GM18907 (cell line): ENCODE data around the gene GTPBP1.

Experiments
- ATAC-seq: cut with Tn5 transposase; IDR thresholded peaks from one replicate; pipeline ENCODE4 v1.9.1; 2021; ENCODE audit warnings: mild to moderate bottlenecking, moderate library complexity; ENCODE audit not compliant: unreplicated experiment

GTPBP1 gene

DNA sequence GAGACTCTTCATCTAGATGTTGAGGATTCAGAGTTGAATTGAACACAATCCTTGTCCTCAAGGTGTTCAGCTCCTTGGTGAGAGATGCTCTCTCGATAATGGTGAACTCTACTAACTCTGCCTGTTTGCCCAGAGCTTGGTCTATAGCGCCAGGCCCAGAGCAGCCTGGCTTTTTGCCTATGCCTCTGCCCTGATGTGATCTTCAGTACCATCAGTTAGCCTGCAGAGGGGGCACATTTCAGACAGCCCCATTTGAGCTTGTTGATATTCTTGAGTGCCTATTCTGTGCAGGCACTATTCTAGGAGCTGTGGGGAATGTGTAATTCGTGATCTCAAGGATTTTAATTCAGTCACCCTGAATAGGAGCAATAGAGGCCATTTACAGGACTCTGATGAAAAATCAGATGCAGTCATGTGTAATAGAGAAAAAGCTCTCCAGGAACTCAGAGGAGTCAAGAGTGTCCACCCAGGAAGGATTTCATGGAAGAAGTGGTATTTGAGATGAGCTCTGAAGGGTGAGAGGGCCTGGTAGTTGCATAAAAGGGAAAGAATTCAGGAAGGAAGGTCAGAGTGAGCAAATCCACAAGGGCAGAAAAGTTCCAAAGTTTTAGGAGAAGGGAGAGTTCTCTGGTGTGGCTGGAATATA is 19.3 kb downstream of the GTPBP1 start:
- ATAC-seq: no peak

DNA sequence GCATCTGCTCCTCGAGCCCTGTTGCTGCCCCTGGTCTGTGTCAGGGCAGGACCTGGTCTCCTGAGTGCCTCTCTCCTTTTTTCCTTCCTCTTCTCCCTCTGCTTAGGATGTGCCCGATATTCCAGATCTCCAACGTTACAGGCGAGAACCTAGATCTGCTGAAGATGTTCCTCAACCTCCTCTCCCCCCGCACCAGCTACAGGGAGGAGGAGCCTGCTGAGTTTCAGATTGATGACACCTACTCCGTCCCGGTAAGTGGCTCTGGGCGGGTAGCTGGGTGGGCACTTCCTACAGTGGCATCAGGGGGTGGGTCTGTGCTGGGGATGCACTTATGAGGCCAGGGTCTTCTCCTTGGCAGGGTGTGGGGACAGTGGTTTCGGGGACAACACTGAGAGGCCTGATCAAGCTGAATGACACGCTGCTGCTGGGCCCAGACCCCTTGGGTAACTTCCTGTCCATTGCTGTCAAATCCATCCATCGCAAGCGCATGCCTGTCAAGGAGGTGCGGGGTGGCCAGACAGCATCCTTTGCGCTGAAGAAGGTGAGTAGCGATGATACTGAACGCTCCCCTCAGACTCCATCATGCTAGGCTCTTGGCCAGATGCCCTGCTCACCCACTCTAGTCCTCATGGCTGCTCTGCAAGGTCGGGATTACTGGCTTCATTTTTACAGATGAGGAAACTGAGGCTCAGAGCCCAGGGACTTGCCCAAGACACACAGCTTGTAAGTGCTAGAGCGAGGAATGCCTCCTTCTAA is 20.3 kb downstream of the GTPBP1 start:
- no peak for ATAC-seq

GRCh38 chr22:38727123-38727522 is 21.4 kb downstream of the GTPBP1 start:
- no peak for ATAC-seq

- no peak for ATAC-seq
Observed at GRCh38 chr22:38727530-38728451, 22.0 kb downstream of the GTPBP1 start.

GRCh38 chr22:38728871-38729796 is 23.4 kb downstream of the GTPBP1 start:
- ATAC-seq: no peak

DNA sequence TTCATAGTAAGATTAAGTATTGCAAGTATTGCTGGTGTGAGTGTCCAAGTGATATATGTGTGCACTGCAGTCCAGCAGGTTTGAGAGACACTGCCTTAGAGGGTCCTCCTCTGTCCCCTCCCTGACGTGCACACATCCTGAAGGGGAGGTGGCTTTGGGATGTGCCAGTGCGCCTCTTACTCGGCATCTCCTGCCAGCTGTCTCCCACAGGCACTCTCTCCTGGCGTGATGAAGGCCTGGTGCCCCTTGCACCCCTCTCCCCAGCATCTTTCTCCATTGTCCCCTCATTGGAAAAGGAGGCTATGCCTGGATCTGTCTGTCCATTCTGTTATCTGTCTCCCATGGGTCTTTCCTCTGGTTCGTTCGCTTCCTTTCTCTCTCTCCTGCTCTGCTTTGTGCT is 24.2 kb downstream of the GTPBP1 start:
- no peak for ATAC-seq

- ATAC-seq: no peak
Observed at GRCh38 chr22:38730411-38730871, 24.7 kb downstream of the GTPBP1 start.

- ATAC-seq: no peak
Observed at GRCh38 chr22:38731703-38732161, 26.0 kb downstream of the GTPBP1 start.

- ATAC-seq: no peak
Observed at GRCh38 chr22:38732251-38732815, 26.6 kb downstream of the GTPBP1 start.

GRCh38 chr22:38733329-38733723 is 27.6 kb downstream of the GTPBP1 start:
- no peak for ATAC-seq

DNA sequence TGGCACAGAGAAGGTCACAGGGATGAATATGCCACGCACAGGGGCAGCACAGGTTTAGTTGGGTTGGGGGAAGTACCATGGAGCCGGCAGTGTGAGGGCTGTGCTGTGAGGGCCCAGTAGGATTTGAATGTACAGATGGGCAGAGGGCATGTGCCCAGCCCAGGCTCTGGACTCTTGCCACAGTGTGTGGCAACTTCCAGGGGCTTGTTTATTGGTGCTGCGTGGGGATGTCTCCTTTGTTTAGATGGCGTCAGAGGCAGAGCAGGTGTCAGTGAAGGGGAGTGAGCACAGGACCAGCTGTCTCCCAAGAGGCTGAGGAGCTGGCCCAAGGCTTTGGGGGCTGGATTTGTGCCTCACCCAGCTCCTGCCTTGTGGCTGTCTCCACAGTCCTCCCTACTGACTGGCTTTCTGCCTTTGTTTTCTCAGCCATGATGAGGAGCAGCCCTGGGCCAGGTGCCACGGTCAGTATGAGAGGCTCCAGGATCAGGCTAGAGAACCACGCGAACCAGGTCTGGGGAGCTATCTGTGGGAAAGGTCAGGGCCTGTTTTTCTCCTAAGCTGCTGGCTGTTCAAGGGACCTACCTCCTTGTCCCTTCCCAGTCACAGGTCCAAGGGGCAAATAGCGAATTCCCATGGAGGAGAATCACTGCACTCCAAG is 28.1 kb downstream of the GTPBP1 start:
- ATAC-seq: no peak

GRCh38 chr22:38734421-38735100 is 28.8 kb downstream of the GTPBP1 start:
- ATAC-seq: no peak

GRCh38 chr22:38735126-38735464 is 29.4 kb downstream of the GTPBP1 start:
- no peak for ATAC-seq

GRCh38 chr22:38735465-38736256 is 29.9 kb downstream of the GTPBP1 start:
- ATAC-seq: no peak

DNA sequence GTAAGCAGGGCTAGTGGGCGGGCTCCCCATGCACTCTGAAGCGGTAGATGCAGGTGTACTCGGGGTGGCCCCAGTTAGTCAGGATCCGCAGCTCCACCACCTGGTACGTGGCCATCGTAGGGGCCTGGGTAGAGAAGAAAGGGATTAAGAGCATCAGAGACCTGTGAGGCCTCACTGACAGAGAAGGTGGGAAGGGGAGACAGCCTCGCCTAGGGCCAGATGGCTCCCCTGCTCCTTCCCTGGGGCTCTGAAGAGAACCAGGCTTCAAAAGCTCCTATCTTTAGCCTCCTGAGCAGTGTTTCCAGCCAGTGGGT is 30.5 kb downstream of the GTPBP1 start:
- ATAC-seq: no peak

- no peak for ATAC-seq
Observed at GRCh38 chr22:38737302-38738060, 31.7 kb downstream of the GTPBP1 start.

- ATAC-seq: no peak
Observed at GRCh38 chr22:38738475-38739070, 32.8 kb downstream of the GTPBP1 start.
